ENCODE data around the gene B3GAT2.

Gene B3GAT2

GRCh38 chr6:70841112-70841511, 115.7 kb downstream of the B3GAT2 start:
- no peak for DNase-seq

GRCh38 chr6:70839286-70840266, 117.3 kb downstream of the B3GAT2 start:
- DNase-seq = no peak

DNA sequence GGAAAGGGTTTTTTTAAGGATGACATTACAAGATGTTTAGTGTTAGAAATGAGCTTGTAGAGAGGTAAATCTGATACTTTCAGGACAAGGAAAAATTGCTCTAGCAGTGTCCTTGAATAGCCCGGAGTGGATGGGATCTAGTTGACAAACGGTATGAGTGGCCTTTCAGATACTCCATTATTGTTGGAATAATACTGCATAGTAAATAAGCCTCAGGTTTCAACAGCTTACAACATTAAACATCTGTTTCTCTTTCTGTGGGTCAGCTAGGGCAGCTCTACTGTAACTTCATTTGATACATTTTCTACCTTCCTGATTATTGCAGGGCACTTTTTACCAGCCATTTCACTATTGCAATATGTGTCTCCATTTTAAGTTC, 118.0 kb downstream of the B3GAT2 start:
- no peak for DNase-seq

DNA sequence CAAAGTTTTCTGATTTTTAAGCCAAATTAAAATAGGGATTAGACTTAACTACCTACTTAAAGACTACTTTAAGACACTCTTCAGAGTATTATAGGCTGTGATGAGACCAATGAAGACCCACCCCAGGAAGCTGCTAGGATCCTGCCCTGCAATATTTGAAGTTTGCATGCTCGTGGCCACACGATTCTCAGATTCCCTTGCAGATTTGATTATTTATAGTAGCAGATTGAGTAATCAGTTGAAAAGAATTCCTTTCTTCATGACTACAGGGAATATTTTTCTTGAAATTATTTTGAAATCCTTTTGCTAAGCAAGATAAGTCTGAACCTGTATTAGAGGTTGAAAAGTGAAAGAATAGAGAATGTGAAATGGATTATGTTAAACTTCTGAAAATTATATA, 122.3 kb downstream of the B3GAT2 start:
- no peak for DNase-seq

- no peak for DNase-seq
Measured at GRCh38 chr6:70831427-70831826, 125.4 kb downstream of the B3GAT2 start.

GRCh38 chr6:70823651-70824050, 133.2 kb downstream of the B3GAT2 start:
- DNase-seq = no peak

- no peak for DNase-seq
Measured at GRCh38 chr6:70821751-70822150, 135.1 kb downstream of the B3GAT2 start.

GRCh38 chr6:70820778-70821177, 136.1 kb downstream of the B3GAT2 start:
- DNase-seq = no peak

- no peak for DNase-seq
Measured at GRCh38 chr6:70819646-70820045, 137.2 kb downstream of the B3GAT2 start.

GRCh38 chr6:70813885-70814284, 143.0 kb downstream of the B3GAT2 start:
- DNase-seq = no peak

- DNase-seq = no peak
Measured at GRCh38 chr6:70811788-70812187, 145.1 kb downstream of the B3GAT2 start.

Data from activated CD4-positive, alpha-beta T cell treated with anti-CD3 and anti-CD28 coated beads, Interleukin-2, amount 50 U/mL, for 48 hours (primary cell).